B cell (primary cell): ENCODE measurements around the gene EFNA5. TPM values are rescaled to one million over a fixed set of nuclear protein-coding genes. Genes with fewer than 3 reads are reported as not detected.

Source experiments
- ATAC-seq: fragments of 200-7000 bp; cut with Tn5 transposase; one replicate; pipeline ENCODE4 v1.10.0; 2021; ENCODE audit warnings: low read depth, mild to moderate bottlenecking, moderate number of reproducible peaks, moderate library complexity
- CTCF ChIA-PET: fragments of 350-600 bp; sonication (Branson Sonifier 250); formaldehyde crosslinking; loops from one replicate; lab custom pipeline; 2021; ENCODE audit warnings: antibody characterized with exemption, inconsistent platforms; lab: Charles Lee
- POLR2A ChIA-PET: fragments of 350-600 bp; sonication (Branson Sonifier 250); formaldehyde crosslinking; loops from one replicate; lab custom pipeline; 2021; ENCODE audit warnings: antibody characterized with exemption; lab: Charles Lee
- DNase-seq: peaks from one replicate; pipeline ENCODE4 v3.0.0; 2013
- H2AFZ ChIP-seq: 2 replicates; pipeline ENCODE4 v1.6.1; 2012; ENCODE audit warnings: mild to moderate bottlenecking, low read depth, low read length; ENCODE audit not compliant: insufficient read depth, poor library complexity, severe bottlenecking
- H3K27ac ChIP-seq, 2 donors: 1 replicate in 1 of 2; 2 replicates in 1 of 2; pipeline ENCODE4 v1.5.1; 2012 to 2013; ENCODE audit warnings: low read length in 2 of 2, mild to moderate bottlenecking in 2 of 2, moderate library complexity in 1 of 2
- H3K27me3 ChIP-seq, 4 experiments: fragments of 200-600 bp in 1 of 4; sonication (generic) in 1 of 4; replicated peaks in 1 of 4; 1 replicate in 2 of 4; 2 replicates in 2 of 4; pipeline versions ENCODE4 v1.6.1 to v1.7.0; 2013 to 2016; ENCODE audit warnings: low read length in 3 of 4, mild to moderate bottlenecking in 2 of 4, mixed read lengths in 1 of 4, moderate library complexity in 1 of 4; ENCODE audit not compliant: insufficient read depth in 4 of 4, control insufficient read depth in 3 of 4; ENCODE audit errors: control extremely low read depth in 1 of 4
- H3K36me3 ChIP-seq, 2 experiments: replicated peaks in 1 of 2; 1 replicate in 1 of 2; 2 replicates in 1 of 2; pipeline versions ENCODE4 v1.6.1 to v1.7.1; 2013; ENCODE audit warnings: low read length in 1 of 2; ENCODE audit not compliant: insufficient read depth in 2 of 2, control insufficient read depth in 1 of 2; ENCODE audit errors: control extremely low read depth in 1 of 2, extremely low read depth in 1 of 2
- H3K4me1 ChIP-seq, 2 donors: fragments of 200-600 bp in 1 of 2; sonication (generic) in 1 of 2; 1 replicate in 1 of 2; 2 replicates in 1 of 2; pipeline versions ENCODE4 v1.5.1 to v1.6.1; 2013 to 2017; ENCODE audit warnings: low read length in 2 of 2; ENCODE audit not compliant: control insufficient read depth in 2 of 2, insufficient read depth in 2 of 2
- H3K4me2 ChIP-seq: replicated peaks from 2 replicates; pipeline ENCODE3; 2012; ENCODE audit warnings: mild to moderate bottlenecking, low read depth, low read length; ENCODE audit not compliant: poor library complexity, severe bottlenecking
- H3K4me3 ChIP-seq, 5 experiments: fragments of 200-600 bp in 1 of 5; sonication (generic) in 1 of 5; 1 replicate in 3 of 5; 2 replicates in 2 of 5; pipeline versions ENCODE4 v1.5.1 to v1.7.0; 2011 to 2016; ENCODE audit warnings: low read length in 4 of 5, mild to moderate bottlenecking in 4 of 5, low read depth in 2 of 5, control low read depth in 1 of 5, moderate library complexity in 1 of 5; ENCODE audit not compliant: insufficient read depth in 1 of 5; ENCODE audit errors: control extremely low read depth in 1 of 5, extremely low read depth in 1 of 5
- H3K79me2 ChIP-seq: fragments of 200-600 bp; sonication (generic); one replicate; pipeline ENCODE4 v1.6.0; 2016; ENCODE audit warnings: low read length; ENCODE audit not compliant: control insufficient read depth, insufficient read depth
- H3K9ac ChIP-seq: fragments of 200-600 bp; sonication (generic); 2 replicates; pipeline ENCODE4 v1.6.1; 2017; ENCODE audit warnings: mild to moderate bottlenecking, low read length, moderate library complexity
- H3K9me3 ChIP-seq, 3 donors: one replicate each; pipeline versions ENCODE4 v1.6.1 to v1.7.1; 2013; ENCODE audit warnings: low read length in 2 of 3; ENCODE audit not compliant: control insufficient read depth in 2 of 3, insufficient read depth in 1 of 3; ENCODE audit errors: control extremely low read depth in 1 of 3
- H4K20me1 ChIP-seq: 2 replicates; pipeline ENCODE4 v1.6.0; 2012; ENCODE audit warnings: mild to moderate bottlenecking, low read length; ENCODE audit not compliant: insufficient read depth, control insufficient read depth, poor library complexity, severe bottlenecking
- H3K27ac Mint-ChIP-seq: one replicate; pipeline ENCODE4 v1.8.0; 2021; ENCODE audit warnings: mixed read lengths
- H3K27me3 Mint-ChIP-seq: one replicate; pipeline ENCODE4 v1.8.0; 2021; ENCODE audit warnings: mixed read lengths
- H3K4me1 Mint-ChIP-seq: one replicate; pipeline ENCODE4 v1.8.0; 2021; ENCODE audit warnings: mixed read lengths
- H3K4me3 Mint-ChIP-seq: one replicate; pipeline ENCODE4 v1.8.0; 2021; ENCODE audit warnings: mixed read lengths
- H3K9me3 Mint-ChIP-seq: one replicate; pipeline ENCODE4 v1.8.0; 2022; ENCODE audit warnings: mixed read lengths; ENCODE audit not compliant: insufficient read depth
- CTCF ChIP-seq: fragments of 200-600 bp; IDR thresholded peaks from one replicate; pipeline ENCODE4 v1.8.0; 2022; ENCODE audit warnings: antibody characterized with exemption, mild to moderate bottlenecking
- EZH2 ChIP-seq: IDR thresholded peaks from 2 replicates; pipeline ENCODE4 v1.6.1; 2012; ENCODE audit warnings: borderline replicate concordance, low read depth, mild to moderate bottlenecking, moderate library complexity, low read length; ENCODE audit not compliant: insufficient read depth, poor library complexity, severe bottlenecking
- WGBS: methylation state at CpG from one replicate; pipeline ENCODE4 v1.1.5; 2013; ENCODE audit warnings: missing lambda C conversion rate; ENCODE audit not compliant: insufficient coverage; 5-methylcytosine and 5-hydroxymethylcytosine counted together
- intact Hi-C: fragments of 100-400 bp; cut with micrococcal nuclease; formaldehyde crosslinking; loops from one replicate; pipeline ENCODE4 v1.10.0; 2022
- polyA plus RNA-seq: library from polyadenylated mRNA; depleted of rRNA; stranded (reverse); fragments of >200 nt; gene quantifications from 2 replicates; pipeline ENCODE4 v1.2.3, GENCODE V29; 2012
- total RNA-seq, 2 donors: library from RNA; stranded (reverse); fragments of 120-200 nt in 1 of 2; gene quantifications; 1 replicate in 1 of 2; 2 replicates in 1 of 2; pipeline versions ENCODE4 v1.2.3 to v1.2.4, GENCODE V29; 2013 to 2022

The EFNA5 gene
- total and polyA plus RNA-seq, 2 donors (not counting 1 experiment from before 2014, with no cell fraction given): not detected

GRCh38 chr5:107340631-107341030, 330.1 kb downstream of the EFNA5 start:
- H3K9me3 Mint-ChIP-seq: peaks cover 5% of the 10 kb centered on the region
- H3K27me3 ChIP-seq: no peaks in the 10 kb centered on the region
- intact Hi-C loops: no loop called here
- CTCF ChIA-PET: no interaction called here
- no peak overlapping the region for H3K9ac ChIP-seq
- ATAC-seq (no peak), DNase-seq (no peak)
- WGBS: 88% methylated on average over 3 of the region's 3 CpGs
- peaks cover 2 to 5% (median 4%) of the 10 kb centered on the region in 3 donors for H3K9me3 ChIP-seq
- no peak overlapping the region for H3K4me3 Mint-ChIP-seq
- H3K4me1 ChIP-seq: no peaks in the 10 kb centered on the region
- POLR2A ChIA-PET: no interaction called here
- no peak overlapping the region for H3K27ac ChIP-seq
- no peak overlapping the region for H3K4me2 ChIP-seq
- no peak overlapping the region for H3K4me3 ChIP-seq
- H3K27me3 Mint-ChIP-seq: no peaks in the 10 kb centered on the region
- no peaks in the 10 kb centered on the region for H4K20me1 ChIP-seq
- H2AFZ ChIP-seq: no peak overlapping the region
- H3K36me3 ChIP-seq: no peaks in the 10 kb centered on the region
- TF ChIP-seq EZH2 (no peak), CTCF (no peak)
- no peaks in the 10 kb centered on the region for H3K79me2 ChIP-seq
- H3K4me1 Mint-ChIP-seq: no peaks in the 10 kb centered on the region
- H3K27ac Mint-ChIP-seq: no peak overlapping the region

GRCh38 chr5:107338335-107338734, 332.4 kb downstream of the EFNA5 start:
- H3K4me1 Mint-ChIP-seq: no peaks in the 10 kb centered on the region
- H3K4me3 Mint-ChIP-seq: no peak overlapping the region
- ChIA-PET POLR2A (no interaction called here), CTCF (no interaction called here)
- no peak overlapping the region for H3K9ac ChIP-seq
- H3K9me3 ChIP-seq: no peaks in the 10 kb centered on the region
- no peaks in the 10 kb centered on the region for H3K9me3 Mint-ChIP-seq
- H4K20me1 ChIP-seq: no peaks in the 10 kb centered on the region
- no peak overlapping the region for H3K27ac Mint-ChIP-seq
- no peaks in the 10 kb centered on the region for H3K4me1 ChIP-seq
- H3K79me2 ChIP-seq: no peaks in the 10 kb centered on the region
- TF ChIP-seq EZH2 (no peak), CTCF (no peak)
- H3K27ac ChIP-seq: no peak overlapping the region
- no peak for DNase-seq
- no peak for ATAC-seq
- no peak overlapping the region for H3K4me2 ChIP-seq
- H2AFZ ChIP-seq: no peak overlapping the region
- H3K4me3 ChIP-seq: no peak overlapping the region
- no peaks in the 10 kb centered on the region for H3K27me3 ChIP-seq
- no peaks in the 10 kb centered on the region for H3K36me3 ChIP-seq
- intact Hi-C loops: no loop called here
- WGBS: no CpG with 5 or more reads among the region's 2 CpGs
- no peaks in the 10 kb centered on the region for H3K27me3 Mint-ChIP-seq
